Gastroesophageal sphincter (tissue), 3 donors: ENCODE results near the gene CCL5.
A peak's percentile ranks its signal among the peaks of the same experiment; 100 is the strongest.

ENCODE experiments used
- EP300 ChIP-seq: sonication (generic); formaldehyde crosslinking; IDR thresholded peaks from one replicate; pipeline ENCODE4 v1.6.1; 2017; ENCODE audit warnings: antibody characterized with exemption, mild to moderate bottlenecking
- POLR2A ChIP-seq, 2 donors: fragments of 450-650 bp; IDR thresholded peaks; one replicate each; pipeline ENCODE4 v1.6.1; 2017; ENCODE audit warnings: antibody characterized with exemption in 2 of 2, mild to moderate bottlenecking in 2 of 2, moderate library complexity in 1 of 2
- POLR2AphosphoS5 ChIP-seq: sonication (generic); formaldehyde crosslinking; IDR thresholded peaks from one replicate; pipeline ENCODE4 v1.6.1; 2017; ENCODE audit warnings: antibody characterized with exemption
- TF ChIP-seq, protein P1 (sequence below), 4 experiments: fragments of 200-600 bp in 2 of 4; fragments of 450-650 bp in 2 of 4; sonication (generic) in 1 of 4; IDR thresholded peaks; one replicate each; pipeline ENCODE4 v1.5.1; 2017 to 2019; ENCODE audit warnings: antibody characterized with exemption in 4 of 4, mild to moderate bottlenecking in 2 of 4, moderate library complexity in 2 of 4

DNA sequence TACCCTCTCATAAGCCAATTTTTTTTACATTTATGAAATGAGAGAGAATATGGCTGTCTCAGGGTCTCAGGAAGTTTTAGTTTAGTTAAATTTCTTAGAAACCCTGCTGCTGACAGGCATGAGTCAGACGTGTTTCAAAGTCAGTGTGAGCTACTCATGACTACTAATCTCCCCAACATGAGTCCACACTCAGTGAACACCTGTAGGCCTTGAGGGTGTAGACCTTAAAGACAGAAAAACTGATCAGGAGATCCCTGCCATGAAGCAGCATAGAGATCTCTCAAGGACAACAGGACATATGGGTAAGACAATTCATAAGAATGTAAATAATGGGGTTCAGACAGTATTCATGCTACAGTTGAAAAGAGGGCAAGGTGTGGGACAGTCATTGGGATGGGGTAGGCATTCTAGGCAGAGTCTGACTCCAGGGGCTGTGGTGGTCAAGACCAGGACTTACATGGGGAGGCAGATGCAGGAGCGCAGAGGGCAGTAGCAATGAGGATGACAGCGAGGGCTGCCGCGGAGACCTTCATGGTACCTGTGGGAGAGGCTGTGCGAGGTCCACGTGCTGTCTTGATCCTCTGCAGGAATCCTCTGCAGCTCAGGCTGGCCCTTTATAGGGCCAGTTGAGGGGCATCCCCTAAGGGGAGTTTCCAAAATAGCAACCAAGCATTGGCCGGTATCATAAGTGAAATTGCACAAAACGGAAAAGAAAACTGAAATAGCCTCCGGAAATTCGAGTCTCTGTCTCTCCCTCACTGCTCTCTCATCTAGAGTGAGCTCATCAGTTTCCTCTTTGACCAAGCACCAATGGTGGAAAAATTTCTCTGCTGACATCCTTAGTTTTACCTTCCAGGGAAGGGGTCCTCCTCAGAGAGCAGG, at the start of gene CCL5:
- TF ChIP-seq, protein P1, sequence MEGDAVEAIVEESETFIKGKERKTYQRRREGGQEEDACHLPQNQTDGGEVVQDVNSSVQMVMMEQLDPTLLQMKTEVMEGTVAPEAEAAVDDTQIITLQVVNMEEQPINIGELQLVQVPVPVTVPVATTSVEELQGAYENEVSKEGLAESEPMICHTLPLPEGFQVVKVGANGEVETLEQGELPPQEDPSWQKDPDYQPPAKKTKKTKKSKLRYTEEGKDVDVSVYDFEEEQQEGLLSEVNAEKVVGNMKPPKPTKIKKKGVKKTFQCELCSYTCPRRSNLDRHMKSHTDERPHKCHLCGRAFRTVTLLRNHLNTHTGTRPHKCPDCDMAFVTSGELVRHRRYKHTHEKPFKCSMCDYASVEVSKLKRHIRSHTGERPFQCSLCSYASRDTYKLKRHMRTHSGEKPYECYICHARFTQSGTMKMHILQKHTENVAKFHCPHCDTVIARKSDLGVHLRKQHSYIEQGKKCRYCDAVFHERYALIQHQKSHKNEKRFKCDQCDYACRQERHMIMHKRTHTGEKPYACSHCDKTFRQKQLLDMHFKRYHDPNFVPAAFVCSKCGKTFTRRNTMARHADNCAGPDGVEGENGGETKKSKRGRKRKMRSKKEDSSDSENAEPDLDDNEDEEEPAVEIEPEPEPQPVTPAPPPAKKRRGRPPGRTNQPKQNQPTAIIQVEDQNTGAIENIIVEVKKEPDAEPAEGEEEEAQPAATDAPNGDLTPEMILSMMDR (IDR thresholded peaks at IDR 0.05): no peak
- TF ChIP-seq POLR2AphosphoS5 (no peak), EP300 (no peak), POLR2A (IDR thresholded peaks at IDR 0.05) (peak in 1 of 2 donors; percentile 10)
